COLO668 (cell line): ENCODE data around the gene FABP6.

Experiments used
- DNase-seq: peaks from one replicate; lab custom pipeline; 2025; ENCODE audit not compliant: unreplicated experiment; lab: John Stamatoyannopoulos, UW

FABP6 gene

GRCh38 chr5:160287378-160288051, 58.2 kb downstream of the FABP6 start:
- DNase-seq = peak; percentile 80
